ENCODE measurements around the gene ABCA4. TPM values are rescaled to one million over a fixed set of nuclear protein-coding genes. Genes with fewer than 3 reads are reported as not detected.

ABCA4 gene
- polyA plus RNA-seq, 12 donors, result 0.20 to 2.3 (median 0.70) TPM; not detected in 2

DNA sequence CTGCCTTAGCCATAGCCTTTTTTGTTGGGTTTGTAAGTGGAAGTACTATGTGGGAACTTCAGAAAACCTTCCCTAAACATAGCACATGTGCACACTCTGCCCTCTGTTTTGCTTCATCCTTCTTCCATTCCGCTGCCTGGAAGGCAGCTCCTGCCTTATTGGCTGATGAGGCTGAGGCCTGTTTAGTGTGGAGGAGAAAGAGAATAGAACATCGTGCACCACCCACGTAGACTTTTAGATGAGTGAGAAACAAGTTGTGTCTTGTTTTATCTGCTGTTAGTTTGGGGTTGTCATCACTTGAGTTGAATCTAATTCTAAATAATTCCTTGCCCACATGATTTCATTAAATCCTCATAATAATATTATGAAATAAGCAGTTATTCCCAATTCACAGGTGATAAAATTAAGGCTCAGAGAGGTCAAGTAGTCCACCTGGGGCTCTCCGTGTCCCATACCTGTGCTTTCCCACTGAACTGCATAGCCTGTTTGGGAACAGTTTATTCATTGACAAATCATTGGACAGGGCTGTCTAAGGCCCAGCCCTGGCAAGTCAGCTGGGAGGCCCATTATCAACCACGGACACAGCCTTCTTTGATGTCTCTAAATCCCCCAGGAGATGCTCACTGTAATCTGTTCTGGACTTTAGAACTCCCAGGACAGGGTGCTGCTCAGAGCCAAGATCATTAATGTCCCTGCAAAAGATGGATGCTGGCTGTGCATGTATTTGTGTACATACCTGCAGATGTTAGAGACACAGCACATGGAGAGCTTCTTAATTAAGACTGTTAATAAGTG, 93.0 kb downstream of the ABCA4 start:
- no peak for DNase-seq

DNA sequence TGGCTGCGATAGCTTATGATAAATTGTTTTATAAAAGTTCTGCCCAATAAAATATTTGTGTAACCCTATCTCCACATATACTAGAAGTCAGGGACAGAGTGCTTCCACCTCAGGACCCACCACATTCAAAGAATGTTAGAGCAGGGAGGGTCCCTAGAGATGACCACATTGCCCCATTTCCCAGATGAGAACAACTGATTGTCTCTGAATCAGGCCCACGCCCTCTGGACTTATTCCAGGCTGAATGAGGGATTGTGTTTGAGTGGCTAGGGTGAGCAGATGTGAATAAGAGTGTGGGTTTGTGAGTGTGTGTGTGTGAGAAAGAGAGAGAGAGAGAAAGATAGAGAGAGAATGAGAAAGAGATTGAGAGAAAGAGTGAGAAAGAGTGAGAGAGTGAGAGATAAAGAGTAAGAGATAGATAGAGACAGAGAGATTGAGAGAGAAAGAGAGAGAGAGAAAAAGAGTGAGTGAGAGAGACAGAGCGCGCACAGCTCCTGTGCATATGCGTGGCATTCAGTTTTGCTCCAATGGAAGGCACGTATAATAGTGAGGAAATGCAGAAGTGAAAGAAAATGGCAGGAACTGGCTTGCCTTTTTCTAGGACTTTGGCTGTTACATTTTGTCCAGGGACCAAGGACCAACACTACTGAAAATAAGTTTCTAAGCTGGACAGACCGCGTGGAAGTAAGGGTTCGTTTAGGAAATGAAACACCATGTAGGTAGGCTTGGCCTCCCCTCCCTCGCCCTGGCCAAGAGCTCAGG, 94.1 kb downstream of the ABCA4 start:
- no peak for DNase-seq

- DNase-seq, result peak; percentile 73
Measured at GRCh38 chr1:94025383-94026340, 95.3 kb downstream of the ABCA4 start.

GRCh38 chr1:94024104-94024792, 96.7 kb downstream of the ABCA4 start:
- no peak for DNase-seq

DNA sequence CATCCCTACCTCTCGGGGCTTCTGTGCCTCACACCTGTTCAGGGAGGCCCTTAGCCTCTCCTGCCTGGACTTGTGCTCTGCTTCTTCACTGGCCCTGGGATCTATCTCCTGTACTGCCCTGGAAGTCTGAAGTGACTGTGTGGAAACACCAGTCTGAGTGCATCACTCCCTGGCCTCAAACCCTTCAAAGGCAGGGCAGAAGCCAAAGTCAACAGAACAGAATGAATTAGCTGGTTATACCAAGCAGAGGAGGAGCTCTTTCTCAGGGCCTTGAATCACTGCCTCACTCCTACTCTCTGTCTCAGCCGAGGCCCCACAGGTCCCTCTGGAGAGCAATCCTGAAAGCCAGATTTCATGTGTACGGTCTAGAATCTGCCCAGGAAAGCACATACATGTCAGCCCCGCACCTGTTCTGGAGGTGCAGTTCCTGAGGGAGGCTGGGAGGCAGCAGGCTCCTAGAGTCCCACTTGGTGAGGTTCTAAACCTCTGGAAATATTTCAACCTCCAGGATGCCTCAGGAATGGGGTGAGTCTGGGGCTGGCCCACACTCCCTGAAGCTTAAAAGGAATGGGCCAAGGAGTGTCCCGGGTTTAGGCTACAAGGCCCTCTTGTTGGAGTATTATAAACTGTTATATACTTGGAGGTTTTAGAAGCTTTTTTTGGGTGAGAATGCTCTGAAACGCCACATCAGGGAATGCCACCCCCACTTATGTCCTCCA, 98.3 kb downstream of the ABCA4 start:
- no peak for DNase-seq

GRCh38 chr1:94020764-94021579, 100.0 kb downstream of the ABCA4 start:
- no peak for DNase-seq

DNA sequence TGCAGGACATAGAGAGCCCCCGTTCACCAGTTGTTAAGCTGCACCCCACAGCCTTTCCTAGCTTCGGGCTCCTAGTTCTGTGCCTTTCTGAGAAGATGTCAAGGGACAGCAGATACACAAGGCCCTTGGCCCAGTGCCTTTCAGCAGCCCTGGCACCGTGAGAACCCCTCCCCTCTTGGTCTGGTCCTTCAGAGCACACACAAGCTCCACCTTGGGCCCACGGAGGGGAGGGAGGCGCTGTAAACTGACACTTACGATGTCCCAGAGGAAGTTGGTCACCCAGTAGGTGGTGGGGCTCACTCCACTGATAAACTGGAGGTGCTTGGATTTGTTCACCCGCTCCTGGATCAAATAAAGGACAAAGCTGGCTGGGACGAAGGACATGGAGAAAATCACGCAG, 101.6 kb downstream of the ABCA4 start:
- no peak for DNase-seq

- no peak for DNase-seq
Measured at GRCh38 chr1:94017155-94017829, 103.7 kb downstream of the ABCA4 start.

GRCh38 chr1:94015489-94015817, 105.5 kb downstream of the ABCA4 start:
- no peak for DNase-seq

- DNase-seq, result no peak
Measured at GRCh38 chr1:94014635-94015488, 106.1 kb downstream of the ABCA4 start.

DNA sequence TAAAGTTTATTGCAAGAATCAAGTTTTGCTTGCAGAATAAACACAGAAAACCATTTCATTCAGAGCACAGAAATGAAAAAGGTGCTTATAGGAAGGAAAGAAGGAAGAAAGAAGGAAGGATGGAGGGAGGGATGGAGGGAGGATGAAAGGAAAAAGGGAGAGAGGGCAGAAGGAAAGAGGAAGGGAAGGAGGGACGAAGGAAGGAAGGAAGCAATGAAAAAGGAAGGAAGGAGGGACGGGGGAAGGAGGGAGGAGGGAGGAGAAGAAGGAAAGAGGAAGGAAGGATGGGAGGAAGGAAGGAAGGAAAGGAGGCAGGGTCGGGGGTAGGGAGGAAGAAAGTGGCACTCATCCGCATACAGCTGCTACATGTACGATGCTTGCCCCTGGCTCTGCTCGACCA, 106.9 kb downstream of the ABCA4 start:
- DNase-seq, result no peak

- peak; percentile 64 for DNase-seq
Measured at GRCh38 chr1:94013367-94013878, 107.5 kb downstream of the ABCA4 start.

- peak; percentile 38 for DNase-seq
Measured at GRCh38 chr1:94012708-94013366, 108.1 kb downstream of the ABCA4 start.

DNA sequence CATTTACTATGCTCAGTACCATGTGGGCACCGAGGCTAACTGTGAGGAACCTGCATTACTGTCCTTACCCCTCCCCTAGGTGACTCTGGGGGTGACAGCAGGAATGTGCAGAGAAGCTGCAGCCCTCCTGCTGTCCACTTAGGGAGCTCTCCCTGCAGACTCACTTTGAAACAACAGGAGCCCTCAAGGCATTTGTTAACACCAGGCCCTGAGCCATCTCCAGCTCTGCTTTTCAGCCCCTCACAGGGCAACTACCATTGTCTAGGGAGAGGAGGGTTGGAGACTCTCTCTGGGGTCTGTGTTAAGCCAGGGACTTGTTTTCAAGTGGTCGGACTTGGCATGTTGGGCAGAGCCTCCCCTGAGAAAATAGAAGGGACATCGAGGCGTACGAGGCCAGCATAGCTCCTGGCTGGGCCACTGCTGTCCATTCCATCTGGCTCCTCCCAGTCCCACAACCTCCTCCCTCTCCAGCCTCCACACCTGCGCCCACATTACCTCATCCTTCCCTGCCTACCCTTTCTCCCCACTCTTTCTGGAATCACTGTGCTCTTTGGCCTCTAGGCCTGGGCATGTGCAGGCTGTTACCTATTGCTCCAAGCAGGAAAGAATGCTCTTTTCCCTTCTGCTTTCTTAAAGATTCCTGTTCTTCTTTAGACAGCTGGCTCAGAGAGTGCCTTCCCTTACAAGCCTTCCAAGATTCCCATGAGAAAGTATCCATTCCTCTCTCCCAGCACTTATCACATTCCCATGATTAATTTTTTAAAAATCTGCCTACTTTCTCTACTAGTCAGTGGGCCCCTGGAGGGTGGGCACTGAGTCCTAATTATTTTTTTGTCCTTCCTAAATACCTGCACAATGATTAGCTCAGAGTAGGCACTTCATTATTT, 109.0 kb downstream of the ABCA4 start:
- no peak for DNase-seq

DNA sequence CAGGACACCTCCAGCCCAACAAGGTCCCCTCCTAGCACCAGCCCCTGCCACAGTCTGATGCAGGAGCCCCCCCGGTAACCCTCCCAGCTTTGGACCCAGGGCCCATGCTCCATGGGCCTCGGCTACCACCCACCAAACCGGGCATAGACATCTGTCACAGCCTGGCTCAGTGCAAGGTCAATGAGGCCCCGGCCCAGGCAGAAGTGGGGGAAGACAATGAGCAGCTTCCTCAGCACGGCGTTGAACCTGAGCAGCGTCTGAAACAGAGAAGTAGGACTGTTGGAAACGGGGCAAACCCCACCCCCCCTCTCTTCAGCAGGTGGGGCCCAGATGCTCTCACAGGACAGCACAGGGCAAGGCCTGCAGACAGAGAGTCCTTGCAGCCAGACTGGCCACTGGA, 109.8 kb downstream of the ABCA4 start:
- no peak for DNase-seq

- no peak for DNase-seq
Measured at GRCh38 chr1:94009304-94009703, 111.6 kb downstream of the ABCA4 start.

GRCh38 chr1:94006604-94007003, 114.3 kb downstream of the ABCA4 start:
- DNase-seq, result no peak

All from muscle of arm (tissue), 12 donors.